GM12892 (cell line): ENCODE results near the gene IQCE.

Experiments
- POLR2A ChIP-seq: IDR thresholded peaks from 2 replicates; pipeline ENCODE4 v1.6.1; 2011; ENCODE audit warnings: low read depth, low read length, control low read depth
- POLR2AphosphoS5 ChIP-seq: IDR thresholded peaks from 2 replicates; pipeline ENCODE4 v1.6.1; 2011; ENCODE audit warnings: low read depth, low read length, control low read depth
- TAF1 ChIP-seq: IDR thresholded peaks from 2 replicates; pipeline ENCODE4 v1.6.1; 2011; ENCODE audit warnings: low read depth, mild to moderate bottlenecking, control low read depth, low read length, borderline replicate concordance

DNA sequence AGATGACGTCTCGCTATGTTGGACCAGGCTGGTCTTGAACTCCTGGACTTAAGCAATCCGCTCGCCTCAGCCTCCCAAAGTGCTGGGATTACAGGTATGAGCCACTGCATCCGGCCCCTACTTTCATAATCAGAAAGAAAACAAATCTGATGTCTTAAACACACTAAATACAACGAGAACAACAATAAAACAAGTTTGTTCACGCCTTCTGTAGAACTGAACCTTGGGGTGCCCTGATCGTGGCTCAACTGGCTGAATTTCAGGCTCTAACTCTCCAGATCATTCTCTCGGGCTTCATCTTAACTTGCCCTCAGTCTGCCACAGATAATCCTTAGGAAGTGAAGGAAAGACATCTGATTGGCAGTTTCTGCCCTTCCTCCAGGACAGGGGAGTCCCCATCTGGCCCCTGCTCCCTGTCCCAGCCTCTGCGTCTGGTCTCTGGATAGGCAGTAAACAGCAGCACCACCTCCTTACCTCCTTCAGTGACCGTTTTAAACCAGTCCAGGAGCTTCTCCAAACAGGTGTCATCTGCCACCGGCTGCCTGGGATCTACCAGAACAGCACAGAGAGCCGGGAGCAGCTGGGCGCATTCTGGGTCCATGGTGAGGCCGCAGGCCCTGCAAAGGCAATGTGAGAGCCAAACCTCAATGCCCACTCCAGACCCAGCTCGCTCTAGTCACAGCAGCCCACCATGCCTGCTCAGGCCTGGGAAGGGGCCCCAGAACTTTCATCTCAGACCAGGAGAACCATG, 4.8 kb upstream of the IQCE start:
- TF ChIP-seq POLR2A = no peak
- TF ChIP-seq POLR2AphosphoS5 = no peak
- TF ChIP-seq TAF1 = no peak
